ENCODE results near the gene DIO1. TPM values are rescaled to one million over a fixed set of nuclear protein-coding genes. Genes with fewer than 3 reads are reported as not detected.
"Not testable (repeated sequence)": the region's sequence is repeated elsewhere in the genome, so short reads cannot be mapped to it uniquely, and the experiment has no call there.

DIO1 gene
- total RNA-seq, 1 donor from 2014 or later, result 1.3 TPM

DNA sequence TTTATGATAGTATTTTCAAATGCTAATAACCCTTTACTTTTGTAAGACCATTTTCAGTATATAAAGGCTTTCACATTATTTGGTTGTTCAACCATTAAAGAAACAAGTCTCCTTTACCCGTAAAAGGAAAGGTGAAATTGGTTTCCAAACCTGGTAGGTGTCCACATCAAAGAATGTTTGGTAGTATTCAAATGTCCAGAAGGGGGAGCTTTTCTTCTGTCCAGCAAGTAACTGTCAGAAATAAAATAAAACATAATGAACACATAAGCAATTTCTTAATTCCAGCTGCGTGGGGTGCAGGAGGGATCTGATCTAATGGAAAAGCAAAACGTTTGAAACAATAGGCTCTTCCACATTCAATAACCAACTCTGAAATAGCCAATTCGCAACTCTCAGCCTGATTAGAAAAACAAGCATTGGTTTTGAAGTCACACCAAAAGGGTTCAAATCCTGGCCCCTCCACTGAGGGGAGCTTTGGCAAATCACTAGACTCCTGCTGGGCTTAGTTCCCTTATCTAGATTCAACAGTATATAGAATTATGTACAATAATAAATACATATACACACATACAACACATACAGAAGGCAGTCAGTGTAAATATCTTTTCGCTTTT is 15.4 kb upstream of the DIO1 start:
- Mint-ChIP-seq H3K9me3 (ENCODE audit: low read depth) (peaks cover 3% of the 10 kb centered on the region), H3K36me3 (ENCODE audit: insufficient read depth) (peaks cover 39% of the 10 kb centered on the region), H3K27ac (no peak overlapping the region), H3K4me3 (ENCODE audit: low read depth) (no peak overlapping the region), H3K4me1 (ENCODE audit: low read depth) (no peaks in the 10 kb centered on the region), H3K27me3 (no peaks in the 10 kb centered on the region)
- TF ChIP-seq, protein P1, sequence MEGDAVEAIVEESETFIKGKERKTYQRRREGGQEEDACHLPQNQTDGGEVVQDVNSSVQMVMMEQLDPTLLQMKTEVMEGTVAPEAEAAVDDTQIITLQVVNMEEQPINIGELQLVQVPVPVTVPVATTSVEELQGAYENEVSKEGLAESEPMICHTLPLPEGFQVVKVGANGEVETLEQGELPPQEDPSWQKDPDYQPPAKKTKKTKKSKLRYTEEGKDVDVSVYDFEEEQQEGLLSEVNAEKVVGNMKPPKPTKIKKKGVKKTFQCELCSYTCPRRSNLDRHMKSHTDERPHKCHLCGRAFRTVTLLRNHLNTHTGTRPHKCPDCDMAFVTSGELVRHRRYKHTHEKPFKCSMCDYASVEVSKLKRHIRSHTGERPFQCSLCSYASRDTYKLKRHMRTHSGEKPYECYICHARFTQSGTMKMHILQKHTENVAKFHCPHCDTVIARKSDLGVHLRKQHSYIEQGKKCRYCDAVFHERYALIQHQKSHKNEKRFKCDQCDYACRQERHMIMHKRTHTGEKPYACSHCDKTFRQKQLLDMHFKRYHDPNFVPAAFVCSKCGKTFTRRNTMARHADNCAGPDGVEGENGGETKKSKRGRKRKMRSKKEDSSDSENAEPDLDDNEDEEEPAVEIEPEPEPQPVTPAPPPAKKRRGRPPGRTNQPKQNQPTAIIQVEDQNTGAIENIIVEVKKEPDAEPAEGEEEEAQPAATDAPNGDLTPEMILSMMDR (IDR thresholded peaks at IDR 0.05; ENCODE audit: unreplicated experiment), result peak; percentile 72
- no peak for DNase-seq (ENCODE audit: low spot score, unreplicated experiment)

GRCh38 chr1:53881853-53882252 is 12.1 kb upstream of the DIO1 start:
- H3K36me3 Mint-ChIP-seq (ENCODE audit: insufficient read depth), result peaks cover 36% of the 10 kb centered on the region
- not testable (repeated sequence) for H3K27me3 Mint-ChIP-seq; H3K9me3 Mint-ChIP-seq (ENCODE audit: low read depth); H3K27ac Mint-ChIP-seq; H3K4me1 Mint-ChIP-seq (ENCODE audit: low read depth); H3K4me3 Mint-ChIP-seq (ENCODE audit: low read depth); DNase-seq (ENCODE audit: low spot score, unreplicated experiment)

- DNase-seq (ENCODE audit: low spot score, unreplicated experiment); H3K27me3 Mint-ChIP-seq; H3K9me3 Mint-ChIP-seq (ENCODE audit: low read depth); H3K4me1 Mint-ChIP-seq (ENCODE audit: low read depth); H3K27ac Mint-ChIP-seq; H3K4me3 Mint-ChIP-seq (ENCODE audit: low read depth): not testable (repeated sequence)
- peaks cover 33% of the 10 kb centered on the region for H3K36me3 Mint-ChIP-seq (ENCODE audit: insufficient read depth)
Measured at GRCh38 chr1:53883600-53883999, 10.4 kb upstream of the DIO1 start.

DNA sequence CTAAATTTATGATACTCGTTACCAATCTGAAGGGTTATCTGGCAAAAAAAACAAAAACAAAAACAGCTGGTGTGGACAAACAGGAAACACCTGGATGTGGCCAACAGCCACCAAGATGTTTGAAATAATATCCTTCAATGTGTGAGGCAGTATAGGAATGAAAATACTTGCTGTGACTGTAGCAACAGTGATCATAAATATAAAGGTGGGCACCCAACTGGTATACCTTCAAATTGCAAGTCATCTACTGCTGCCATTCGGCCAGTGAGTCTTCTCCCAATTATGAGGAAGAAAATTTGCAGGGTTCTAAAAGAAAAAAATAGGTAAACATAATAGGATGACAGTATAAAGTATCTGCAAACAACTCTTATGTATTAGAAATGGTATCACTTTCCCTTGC is 5.3 kb upstream of the DIO1 start:
- DNase-seq (ENCODE audit: low spot score, unreplicated experiment), result no peak
- no peaks in the 10 kb centered on the region for H3K9me3 Mint-ChIP-seq (ENCODE audit: low read depth)
- H3K27ac Mint-ChIP-seq, result no peak overlapping the region
- peaks cover 7% of the 10 kb centered on the region for H3K4me1 Mint-ChIP-seq (ENCODE audit: low read depth)
- TF ChIP-seq, protein P1 (IDR thresholded peaks at IDR 0.05; ENCODE audit: unreplicated experiment), result no peak
- H3K36me3 Mint-ChIP-seq (ENCODE audit: insufficient read depth), result peaks cover 7% of the 10 kb centered on the region
- no peaks in the 10 kb centered on the region for H3K27me3 Mint-ChIP-seq
- peak overlapping the region; percentile 96 for H3K4me3 Mint-ChIP-seq (ENCODE audit: low read depth)

DNA sequence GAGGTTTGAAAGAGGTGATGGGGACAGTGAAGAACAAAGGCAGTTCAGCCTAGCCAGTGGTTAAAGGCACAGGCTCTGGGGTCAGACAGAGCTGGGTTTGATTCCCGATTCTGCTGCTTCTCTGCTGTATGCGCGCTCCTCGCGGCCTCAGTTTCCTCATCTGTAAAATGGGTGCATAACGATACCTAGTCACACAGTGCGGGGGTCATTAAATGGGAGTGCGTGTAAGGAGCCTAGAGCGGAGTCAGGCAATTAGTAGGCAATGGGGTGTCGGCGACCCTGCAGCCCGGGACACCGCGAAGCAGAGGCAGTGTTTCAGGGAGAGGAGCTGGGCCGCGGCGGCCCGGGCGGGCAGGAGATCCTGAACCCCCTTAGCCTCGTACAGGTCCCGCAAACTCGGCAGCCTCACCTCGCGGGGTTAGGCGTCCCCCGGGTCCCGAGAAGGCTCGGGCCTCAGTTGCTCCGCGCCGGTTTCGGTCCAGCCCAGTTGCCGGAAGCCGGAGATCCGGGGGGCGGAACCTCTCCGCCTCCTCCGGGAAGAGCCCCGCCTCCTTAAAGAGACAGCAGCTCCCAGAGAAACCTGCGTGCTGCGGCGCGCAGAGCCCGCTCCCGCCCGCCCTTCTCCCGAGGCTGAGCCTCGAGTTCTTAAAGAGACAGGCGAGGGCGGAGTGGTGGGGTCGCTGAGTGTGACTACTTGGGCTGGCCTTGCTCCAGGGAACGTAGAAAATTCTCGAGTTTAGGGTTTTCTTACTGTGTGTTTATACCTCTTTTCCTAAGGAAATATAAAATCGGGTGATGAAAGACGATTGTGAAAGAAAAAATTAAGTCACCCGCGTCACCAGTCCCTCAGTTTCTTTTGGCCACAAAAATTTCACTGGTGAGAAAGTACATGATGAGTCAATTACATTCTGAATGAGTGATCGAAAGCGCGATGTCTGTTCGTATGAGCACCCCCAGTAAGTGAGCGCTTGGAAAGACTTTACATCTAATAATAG is 4.4 kb upstream of the DIO1 start, which contains the start of gene YIPF1:
Gene YIPF1, minus strand, starts transcription at position 494 of the 995 bp plus-strand sequence. CDS start 860 bp downstream, outside the sequence.
- H3K4me1 Mint-ChIP-seq (ENCODE audit: low read depth), result peaks cover 14% of the 10 kb centered on the region
- H3K9me3 Mint-ChIP-seq (ENCODE audit: low read depth), result no peaks in the 10 kb centered on the region
- H3K36me3 Mint-ChIP-seq (ENCODE audit: insufficient read depth), result peaks cover 7% of the 10 kb centered on the region
- peak; percentile 58 for DNase-seq (ENCODE audit: low spot score, unreplicated experiment)
- TF ChIP-seq, protein P1 (IDR thresholded peaks at IDR 0.05; ENCODE audit: unreplicated experiment), result no peak
- H3K27ac Mint-ChIP-seq, result peak within 1 kb of the TSS; percentile 96
- no peaks in the 10 kb centered on the region for H3K27me3 Mint-ChIP-seq
- peak within 1 kb of the TSS; percentile 96 for H3K4me3 Mint-ChIP-seq (ENCODE audit: low read depth)

GRCh38 chr1:53890522-53890941 is 3.5 kb upstream of the DIO1 start:
- peaks cover 16% of the 10 kb centered on the region for H3K4me1 Mint-ChIP-seq (ENCODE audit: low read depth)
- peak overlapping the region; percentile 96 for H3K4me3 Mint-ChIP-seq (ENCODE audit: low read depth)
- H3K27me3 Mint-ChIP-seq, result no peaks in the 10 kb centered on the region
- no peaks in the 10 kb centered on the region for H3K9me3 Mint-ChIP-seq (ENCODE audit: low read depth)
- no peak overlapping the region for H3K27ac Mint-ChIP-seq
- no peak for DNase-seq (ENCODE audit: low spot score, unreplicated experiment)
- H3K36me3 Mint-ChIP-seq (ENCODE audit: insufficient read depth), result peaks cover 7% of the 10 kb centered on the region
- TF ChIP-seq, protein P1 (IDR thresholded peaks at IDR 0.05; ENCODE audit: unreplicated experiment), result no peak
